ENCODE data around the gene TRIP10.
"Not testable (repeated sequence)": the region's sequence is repeated elsewhere in the genome, so short reads cannot be mapped to it uniquely, and the experiment has no call there.

Gene TRIP10

DNA sequence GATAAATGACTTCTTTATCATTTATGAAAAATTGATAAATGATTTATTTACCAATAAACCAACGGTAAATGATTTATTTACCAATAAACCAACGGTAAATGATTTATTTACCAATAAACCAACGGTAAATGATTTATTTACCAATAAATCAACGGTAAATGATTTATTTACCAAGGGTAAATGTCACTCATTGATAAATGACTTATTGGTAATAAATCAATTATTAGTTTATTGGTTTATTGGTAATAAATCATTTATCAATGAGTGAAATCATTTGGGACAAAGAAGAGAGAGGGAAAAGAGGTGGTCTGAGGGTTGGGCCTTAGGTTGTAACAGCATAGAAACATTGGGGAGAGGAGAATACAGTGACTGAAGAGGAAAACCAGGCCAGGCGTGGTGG, 54.5 kb downstream of the TRIP10 start:
- DNase-seq (ENCODE audit: extremely low read depth in 1 of 2, low read depth in 1 of 2): no peak

DNA sequence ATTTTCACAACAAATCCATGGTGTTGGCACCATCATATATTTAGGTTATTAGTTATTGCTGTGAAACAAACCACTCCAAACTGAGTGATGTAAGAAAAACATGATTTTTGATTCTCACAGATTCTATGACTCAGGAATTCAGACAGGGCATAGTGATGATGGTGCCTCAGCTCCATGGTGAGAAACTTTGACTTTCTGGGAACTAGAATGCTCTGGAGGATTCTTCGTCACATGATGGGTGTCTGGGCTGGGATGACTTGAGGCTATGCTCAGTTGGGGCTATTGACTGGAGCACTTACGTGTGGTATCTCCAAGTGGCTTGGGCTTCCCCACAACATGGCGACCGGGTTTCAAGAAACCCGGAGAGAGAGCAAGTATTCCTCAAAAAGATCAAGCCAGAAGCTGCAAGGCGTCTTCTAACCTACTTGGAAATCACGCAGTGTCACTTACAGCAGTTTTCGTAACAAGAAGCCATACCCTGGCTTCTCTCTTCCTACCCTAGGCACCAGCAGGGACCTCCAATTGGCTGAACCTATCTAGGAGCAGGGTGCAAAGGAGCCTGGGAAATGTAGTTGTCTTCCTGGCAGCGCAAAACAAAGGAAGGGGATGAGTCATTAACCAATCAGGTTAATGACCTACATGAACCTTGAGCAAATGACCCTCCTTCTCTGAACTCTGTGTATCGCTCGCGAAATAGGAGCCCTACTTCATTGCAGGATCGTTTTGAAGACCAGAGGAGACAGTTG, 55.4 kb downstream of the TRIP10 start:
- no peak for DNase-seq (ENCODE audit: extremely low read depth in 1 of 2, low read depth in 1 of 2)

DNA sequence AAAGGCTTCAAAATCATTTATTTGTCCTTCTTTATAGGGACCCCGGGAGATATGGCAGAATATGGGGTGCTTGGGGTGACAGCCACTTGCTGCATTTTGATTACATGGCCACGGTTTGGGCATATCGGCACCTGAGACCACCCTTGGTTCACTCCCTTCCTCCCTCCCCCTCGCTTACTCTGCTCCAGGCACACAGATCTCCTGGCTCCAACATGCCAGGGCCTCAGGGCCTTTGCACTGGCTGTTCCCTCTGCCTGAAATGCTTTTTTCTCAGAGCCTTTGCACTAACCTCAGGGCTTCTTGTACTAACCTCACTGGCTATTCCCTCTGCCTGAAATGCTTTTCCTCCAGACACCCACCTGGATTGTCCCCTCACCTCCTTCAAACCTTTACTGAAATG, 56.8 kb downstream of the TRIP10 start:
- DNase-seq (ENCODE audit: extremely low read depth in 1 of 2, low read depth in 1 of 2): no peak

GRCh38 chr19:6797646-6798045, 58.2 kb downstream of the TRIP10 start:
- no peak for DNase-seq (ENCODE audit: extremely low read depth in 1 of 2, low read depth in 1 of 2)

DNA sequence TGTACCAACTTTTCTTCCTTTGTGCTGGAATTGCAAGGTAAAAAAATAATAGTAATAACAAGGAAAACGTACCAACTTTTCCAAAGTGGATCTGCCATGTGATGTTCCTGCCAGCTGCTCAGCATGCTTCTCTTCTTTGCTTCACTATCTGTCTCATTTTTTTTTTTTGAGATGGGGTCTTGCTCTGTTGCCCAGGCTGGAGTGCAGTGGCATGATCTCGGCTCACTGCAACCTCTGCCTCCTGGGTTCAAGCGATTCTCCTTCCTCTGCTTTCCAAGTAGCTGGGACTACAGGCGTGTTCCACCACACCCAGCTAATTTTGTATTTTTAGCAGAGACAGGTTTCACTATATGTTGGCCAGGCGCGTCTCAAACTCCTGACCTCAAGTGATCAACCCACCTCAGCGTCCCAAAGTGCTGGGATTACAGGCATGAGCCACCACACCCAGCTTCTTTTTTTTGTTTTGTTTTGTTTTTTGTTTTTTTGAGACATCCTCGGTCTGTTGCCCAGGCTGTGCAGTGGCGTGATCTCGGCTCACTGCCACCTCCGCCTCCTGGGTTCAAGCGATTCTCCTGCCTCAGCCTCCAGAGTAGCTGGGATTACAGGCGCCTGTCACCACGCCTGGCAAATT, 60.8 kb downstream of the TRIP10 start:
- not testable (repeated sequence) for DNase-seq (ENCODE audit: extremely low read depth in 1 of 2, low read depth in 1 of 2)

- no peak for DNase-seq (ENCODE audit: extremely low read depth in 1 of 2, low read depth in 1 of 2)
Observed at GRCh38 chr19:6800991-6801484, 61.6 kb downstream of the TRIP10 start.

Measured in stimulated activated CD8-positive, alpha-beta memory T cell treated with anti-CD3 and anti-CD28 coated beads, Interleukin-7, amount 100 ng/mL, for 48 hours (primary cell).